HG02678 (cell line): ENCODE data around the gene KCNQ4.

Experiments
- ATAC-seq: cut with Tn5 transposase; IDR thresholded peaks from one replicate; pipeline ENCODE4 v1.9.1; 2021; ENCODE audit warnings: mild to moderate bottlenecking, moderate library complexity; ENCODE audit not compliant: unreplicated experiment

Gene KCNQ4

GRCh38 chr1:40818264-40818961, 34.8 kb downstream of the KCNQ4 start:
- peak; percentile 87 for ATAC-seq

GRCh38 chr1:40819101-40819500, 35.5 kb downstream of the KCNQ4 start:
- no peak for ATAC-seq

GRCh38 chr1:40820251-40820797, 36.7 kb downstream of the KCNQ4 start:
- no peak for ATAC-seq

- no peak for ATAC-seq
Measured at GRCh38 chr1:40820911-40821693, 37.5 kb downstream of the KCNQ4 start.

- no peak for ATAC-seq
Measured at GRCh38 chr1:40822890-40823289, 39.3 kb downstream of the KCNQ4 start.

- ATAC-seq, result no peak
Measured at GRCh38 chr1:40823345-40823744, 39.8 kb downstream of the KCNQ4 start.

DNA sequence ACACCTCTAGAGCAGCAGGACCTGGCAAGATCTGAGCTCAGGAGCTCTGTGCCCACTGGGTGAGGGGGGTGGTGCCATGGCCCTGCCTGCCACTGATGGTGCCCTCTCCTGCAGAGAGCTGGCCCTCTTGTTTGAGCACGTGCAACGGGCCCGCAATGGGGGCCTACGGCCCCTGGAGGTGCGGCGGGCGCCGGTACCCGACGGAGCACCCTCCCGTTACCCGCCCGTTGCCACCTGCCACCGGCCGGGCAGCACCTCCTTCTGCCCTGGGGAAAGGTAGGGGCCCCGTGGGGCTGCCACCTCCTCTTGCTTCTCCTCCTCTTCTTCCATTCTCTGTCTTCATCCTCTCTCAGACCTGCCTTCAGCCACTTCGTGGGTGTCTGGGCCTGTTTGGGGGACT, 40.4 kb downstream of the KCNQ4 start:
- no peak for ATAC-seq

DNA sequence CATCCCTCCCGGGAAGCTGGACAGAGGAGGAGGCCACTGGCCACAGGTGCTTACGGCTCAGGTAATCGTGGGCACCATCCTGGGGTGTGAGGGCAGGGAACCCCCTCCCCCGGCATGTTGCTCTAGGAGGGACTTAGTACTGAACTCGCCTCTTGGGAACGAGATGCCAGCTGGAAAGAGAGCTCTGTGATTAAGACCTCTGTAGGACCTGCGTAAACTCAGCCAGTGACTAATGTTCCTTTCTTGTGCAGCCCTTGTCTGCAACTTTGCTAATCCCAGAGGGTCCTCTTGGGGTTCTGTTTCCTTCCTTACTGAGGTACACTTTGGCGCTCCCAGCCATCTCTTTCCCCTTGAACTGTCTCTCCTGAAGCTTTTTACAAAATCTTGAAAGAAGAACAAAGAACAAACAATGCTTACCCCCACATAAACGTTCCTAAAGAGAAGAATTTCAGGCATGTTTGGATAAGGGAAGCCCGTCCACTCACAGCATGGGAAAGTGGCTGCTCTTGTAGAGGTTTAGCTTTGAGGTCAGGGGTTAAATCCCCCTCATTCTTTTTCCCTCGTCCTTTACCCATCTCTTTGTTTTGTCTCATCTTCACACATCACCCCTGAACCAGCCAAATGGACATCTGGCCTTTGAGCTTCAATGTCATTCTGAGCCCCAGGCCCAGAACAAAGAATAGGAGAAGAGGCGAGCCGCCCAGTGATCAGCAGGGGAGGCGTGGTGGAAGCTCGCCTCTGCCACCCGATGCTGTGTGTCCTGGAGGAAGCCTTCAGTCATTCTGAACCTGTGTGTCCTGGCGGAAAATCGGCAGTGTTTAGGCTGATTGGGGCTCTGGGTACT, 41.2 kb downstream of the KCNQ4 start:
- no peak for ATAC-seq

GRCh38 chr1:40825435-40825788, 41.8 kb downstream of the KCNQ4 start:
- peak; percentile 73 for ATAC-seq

- ATAC-seq, result no peak
Measured at GRCh38 chr1:40825996-40826395, 42.4 kb downstream of the KCNQ4 start.

DNA sequence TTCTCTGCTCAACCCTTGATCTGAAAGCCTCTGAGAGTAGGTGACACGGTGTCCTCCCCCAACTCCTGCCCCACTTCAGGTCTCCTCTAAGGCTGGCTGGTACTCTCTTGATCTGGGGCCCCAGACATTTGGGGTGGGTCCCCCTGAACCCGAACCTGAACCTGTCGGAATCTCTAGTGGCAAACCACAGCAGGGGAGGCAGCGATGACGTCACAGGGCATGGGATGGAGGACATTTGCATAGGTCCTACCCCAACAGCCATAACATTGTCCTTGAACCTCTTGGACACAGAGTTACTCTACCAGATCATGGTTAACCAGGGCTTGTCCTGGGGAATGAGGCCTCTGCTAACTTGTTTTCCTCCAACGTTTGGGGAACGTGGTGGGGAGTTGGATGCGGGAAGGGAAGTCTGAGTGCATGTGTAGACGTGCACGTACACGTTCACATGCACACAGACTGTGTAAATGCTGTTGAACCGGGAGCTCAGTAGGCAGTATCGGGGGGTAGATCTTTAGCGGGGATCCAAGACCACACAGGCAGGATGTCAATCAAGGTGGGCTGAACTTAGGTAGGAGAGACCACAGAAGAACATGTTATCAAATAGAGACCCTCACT, 46.2 kb downstream of the KCNQ4 start:
- no peak for ATAC-seq

DNA sequence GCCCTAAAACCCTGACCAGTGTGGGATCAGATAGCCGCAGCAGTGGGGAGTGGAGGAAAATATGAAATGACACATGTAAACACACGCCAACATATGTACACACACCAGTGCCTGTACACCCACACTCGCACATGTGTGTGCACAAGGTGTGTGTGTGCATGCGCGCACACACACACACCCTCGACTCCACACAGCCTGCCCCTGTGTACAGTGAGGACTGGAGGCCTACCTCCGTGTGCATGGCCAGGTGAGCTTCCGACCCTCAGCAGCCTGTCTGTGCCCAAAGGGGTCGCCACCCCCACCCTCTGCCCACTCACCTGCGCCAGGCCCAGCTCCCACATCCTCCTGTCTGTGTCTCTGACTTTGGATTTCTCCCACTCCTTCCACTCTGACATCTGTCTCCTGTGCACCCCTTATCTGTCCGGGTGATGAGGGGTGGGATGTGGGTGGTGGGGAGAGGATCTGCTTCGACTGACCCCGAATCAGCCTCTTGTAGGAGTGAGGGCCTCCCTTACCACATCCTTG, 46.9 kb downstream of the KCNQ4 start:
- no peak for ATAC-seq

DNA sequence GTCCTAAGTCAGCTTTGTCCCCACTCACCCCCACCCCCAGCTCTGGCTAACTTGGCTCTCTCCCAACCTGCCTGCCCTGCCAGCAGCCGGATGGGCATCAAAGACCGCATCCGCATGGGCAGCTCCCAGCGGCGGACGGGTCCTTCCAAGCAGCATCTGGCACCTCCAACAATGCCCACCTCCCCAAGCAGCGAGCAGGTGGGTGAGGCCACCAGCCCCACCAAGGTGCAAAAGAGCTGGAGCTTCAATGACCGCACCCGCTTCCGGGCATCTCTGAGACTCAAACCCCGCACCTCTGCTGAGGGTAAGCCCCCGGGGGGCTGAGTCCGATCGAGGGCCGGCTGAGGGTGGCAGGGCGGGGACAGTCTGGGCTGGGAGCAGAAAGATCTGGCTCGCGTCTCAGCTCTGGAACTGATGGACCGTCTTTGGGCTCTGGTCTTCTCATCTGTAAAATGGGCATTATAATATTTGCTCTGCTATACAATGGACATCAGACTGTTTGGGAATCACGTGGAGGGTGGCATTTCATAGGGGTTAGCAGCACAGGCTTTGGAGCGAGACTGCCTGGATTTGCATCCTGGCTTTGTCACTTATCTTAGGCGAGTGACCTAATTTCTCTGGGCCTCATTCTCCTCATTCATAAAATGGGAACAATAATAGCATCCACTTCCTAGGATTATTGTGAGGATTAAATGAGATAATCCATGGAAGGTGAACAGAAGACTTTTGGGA, 47.6 kb downstream of the KCNQ4 start:
- ATAC-seq, result no peak

DNA sequence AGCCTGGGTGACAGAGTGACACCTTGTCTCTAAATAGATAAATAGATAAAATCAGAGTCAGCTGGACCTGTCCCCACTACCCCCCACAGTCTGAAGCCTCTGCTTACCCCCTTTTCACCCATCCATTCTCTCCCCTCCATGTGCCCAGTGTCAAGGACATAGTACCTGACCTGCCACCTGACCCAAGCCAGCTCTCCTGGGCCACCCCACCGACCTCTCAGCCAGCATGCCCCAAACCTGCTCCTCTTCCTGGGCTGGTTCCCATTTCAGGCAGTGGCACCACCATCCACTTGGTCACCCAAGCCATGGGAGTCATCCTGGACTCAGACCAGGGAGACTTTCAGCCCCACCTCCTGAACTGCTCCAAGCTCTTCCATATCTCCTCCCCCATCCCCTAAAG, 50.4 kb downstream of the KCNQ4 start:
- ATAC-seq, result no peak

GRCh38 chr1:40834968-40835545, 51.5 kb downstream of the KCNQ4 start:
- no peak for ATAC-seq

- no peak for ATAC-seq
Measured at GRCh38 chr1:40836283-40836682, 52.7 kb downstream of the KCNQ4 start.

- no peak for ATAC-seq
Measured at GRCh38 chr1:40837601-40838000, 54.0 kb downstream of the KCNQ4 start.

GRCh38 chr1:40838045-40838979, 54.7 kb downstream of the KCNQ4 start:
- ATAC-seq, result no peak
